NCI-H345 treated with DMSO at 0.1 percent for 48 hours (cell line): ENCODE results near the gene HPCAL1.

Experiments used
- DNase-seq: peaks from one replicate; lab custom pipeline; 2025; ENCODE audit not compliant: unreplicated experiment; lab: John Stamatoyannopoulos, UW

HPCAL1 gene

DNA sequence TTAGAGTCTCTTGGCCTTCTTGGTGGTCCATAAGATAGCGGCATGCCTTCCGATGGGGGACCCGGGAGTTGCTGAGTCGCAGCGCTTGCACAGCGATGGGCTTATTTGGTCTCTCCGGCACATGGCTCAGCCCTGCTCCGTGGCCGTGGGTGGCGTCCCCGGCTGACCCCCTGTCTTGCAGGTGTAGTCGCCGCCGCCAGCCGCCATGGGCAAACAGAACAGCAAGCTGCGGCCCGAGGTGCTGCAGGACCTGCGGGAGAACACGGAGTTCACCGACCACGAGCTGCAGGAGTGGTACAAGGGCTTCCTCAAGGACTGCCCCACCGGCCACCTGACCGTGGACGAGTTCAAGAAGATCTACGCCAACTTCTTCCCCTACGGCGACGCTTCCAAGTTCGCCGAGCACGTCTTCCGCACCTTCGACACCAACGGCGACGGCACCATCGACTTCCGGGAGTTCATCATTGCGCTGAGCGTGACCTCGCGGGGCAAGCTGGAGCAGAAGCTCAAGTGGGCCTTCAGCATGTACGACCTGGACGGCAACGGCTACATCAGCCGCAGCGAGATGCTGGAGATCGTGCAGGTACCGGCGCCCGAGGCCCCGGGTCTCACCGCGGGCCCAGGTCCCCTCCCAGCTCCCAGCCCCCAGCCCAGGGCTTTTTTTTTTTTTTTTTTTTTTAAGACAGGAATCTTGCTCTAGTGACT, 117.0 kb downstream of the HPCAL1 start:
- no peak for DNase-seq

DNA sequence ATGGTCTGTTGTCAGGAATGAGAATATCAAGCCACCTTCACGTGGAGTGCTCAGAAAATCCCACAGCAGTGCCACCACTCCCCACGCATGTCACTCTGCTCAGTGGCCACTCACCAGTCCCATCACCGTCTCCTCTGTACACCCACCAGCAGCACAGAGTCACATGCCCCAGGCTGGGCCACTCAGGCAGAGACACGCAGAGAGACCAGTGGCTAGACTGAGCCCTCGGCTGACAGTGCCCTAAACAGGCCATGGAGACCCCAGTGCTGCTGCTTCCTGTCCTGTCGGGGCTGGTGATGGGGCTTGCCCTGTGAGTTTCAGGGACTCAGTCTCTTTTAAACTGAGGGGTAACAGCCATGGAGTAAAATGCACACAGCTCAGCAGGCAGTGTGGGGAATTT, 119.5 kb downstream of the HPCAL1 start:
- DNase-seq = no peak

DNA sequence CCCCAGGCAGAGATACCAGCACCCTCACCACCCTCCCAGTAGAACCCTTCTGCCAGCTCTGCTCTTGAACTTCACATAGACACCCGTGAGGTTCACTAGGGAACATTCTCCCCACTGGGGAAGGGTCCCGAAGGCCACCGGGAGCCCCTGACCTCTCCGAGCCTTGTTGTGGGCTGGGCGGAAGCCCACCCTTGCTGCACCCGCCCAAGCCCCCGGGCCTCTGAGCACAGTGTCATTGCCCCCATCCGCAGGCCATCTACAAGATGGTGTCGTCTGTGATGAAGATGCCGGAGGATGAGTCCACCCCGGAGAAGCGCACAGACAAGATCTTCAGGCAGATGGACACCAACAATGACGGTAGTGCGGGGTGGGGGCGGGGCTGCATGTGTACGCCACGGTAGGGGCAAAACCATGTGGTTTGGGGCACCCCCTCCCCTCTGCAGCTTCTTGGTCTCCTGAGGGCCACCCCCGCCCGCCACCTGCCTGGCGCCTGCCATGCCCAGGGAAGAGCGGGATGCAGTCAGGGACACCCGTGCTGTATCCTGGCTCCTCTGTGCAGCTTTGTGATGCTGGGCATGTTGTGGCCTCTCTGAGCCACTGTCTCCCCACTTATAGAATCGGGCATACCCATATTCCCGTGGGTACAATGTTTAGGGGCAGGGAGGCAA, 120.2 kb downstream of the HPCAL1 start:
- no peak for DNase-seq

DNA sequence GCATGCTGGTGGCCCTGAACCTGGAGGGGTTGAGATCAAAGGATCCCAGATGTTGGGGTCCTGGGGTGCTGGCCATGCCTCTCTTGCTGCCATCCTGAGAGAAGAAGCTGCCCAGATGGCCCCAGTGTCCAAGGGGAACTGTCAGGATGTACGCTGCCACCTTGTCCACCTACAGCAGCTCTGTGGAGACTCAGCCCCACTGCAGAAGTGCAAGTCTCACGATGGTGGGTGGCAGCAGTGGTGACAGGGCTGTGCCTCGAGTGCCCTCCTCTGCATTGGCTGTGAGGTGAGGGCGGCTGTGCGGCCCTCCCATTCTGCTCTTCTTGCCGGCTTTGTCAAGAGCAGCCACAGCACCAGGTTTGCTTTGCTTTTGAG, 120.7 kb downstream of the HPCAL1 start:
- no peak for DNase-seq

DNA sequence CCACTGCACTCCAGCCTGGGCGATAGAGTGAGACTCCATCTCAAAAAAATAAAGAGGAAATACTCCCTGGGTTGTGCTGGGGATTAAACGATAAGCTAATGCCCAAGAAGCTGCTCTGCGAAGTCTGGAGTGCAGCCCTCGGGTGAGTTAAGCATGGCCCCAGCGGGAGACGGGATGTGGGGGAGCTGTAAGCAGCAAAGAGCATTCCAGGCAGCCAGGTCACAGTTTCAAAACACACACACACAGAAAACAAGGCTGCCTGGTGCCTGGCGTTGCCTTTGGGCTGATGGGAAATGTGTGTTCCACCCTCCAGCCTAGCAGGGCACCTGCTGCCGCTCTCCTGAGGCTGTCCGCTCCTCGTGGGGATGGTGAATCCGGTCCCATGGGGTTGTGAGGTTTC, 121.3 kb downstream of the HPCAL1 start:
- no peak for DNase-seq

DNA sequence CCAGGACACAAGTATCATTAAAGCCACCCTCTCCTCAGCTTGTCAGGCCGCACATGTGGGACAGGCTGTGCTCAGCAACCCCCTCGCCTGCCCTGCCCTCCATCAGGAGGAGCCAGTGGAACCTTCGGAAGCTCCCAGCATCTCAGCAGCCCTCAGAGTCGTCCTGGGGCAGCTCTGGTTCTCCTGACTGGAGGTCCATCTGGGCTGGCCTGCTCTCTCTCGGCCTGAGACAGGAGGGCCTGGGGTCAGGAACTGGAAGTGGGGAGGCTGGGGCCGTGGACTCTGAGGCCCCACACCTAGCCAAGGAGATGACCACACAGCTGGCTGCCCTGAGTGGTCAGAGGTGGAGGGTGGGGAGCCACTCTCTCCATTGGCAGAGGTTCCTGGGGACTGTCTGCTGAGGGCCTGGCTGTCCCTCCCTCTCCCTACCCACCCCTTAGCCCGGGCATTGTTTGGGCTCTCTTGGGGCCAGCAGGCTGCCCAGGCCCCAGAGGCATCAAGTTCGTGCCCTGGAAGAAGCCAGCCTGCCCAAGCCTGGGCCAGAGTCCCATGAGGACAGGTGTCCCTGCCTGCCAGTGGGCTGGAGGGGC, 122.3 kb downstream of the HPCAL1 start:
- DNase-seq = no peak

DNA sequence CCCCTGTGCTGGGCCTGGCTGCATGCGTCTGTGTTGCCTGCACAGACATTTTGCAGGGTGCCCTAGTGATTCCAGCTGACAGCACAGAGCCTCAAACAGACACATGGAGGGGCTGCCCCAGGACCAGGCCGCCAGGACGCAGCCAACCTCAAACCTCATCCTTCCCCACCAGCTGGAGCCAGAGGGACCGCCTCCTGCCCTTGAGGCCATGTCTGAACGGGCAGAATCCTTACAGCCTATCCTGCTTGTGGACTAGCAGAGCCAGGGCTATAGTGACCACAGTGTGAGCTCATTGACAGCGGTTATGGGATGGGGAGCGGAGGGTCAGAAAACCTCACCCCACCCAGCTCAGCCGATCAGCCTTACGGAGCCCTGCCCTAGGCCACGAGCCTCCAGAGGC, 123.0 kb downstream of the HPCAL1 start:
- DNase-seq = no peak

DNA sequence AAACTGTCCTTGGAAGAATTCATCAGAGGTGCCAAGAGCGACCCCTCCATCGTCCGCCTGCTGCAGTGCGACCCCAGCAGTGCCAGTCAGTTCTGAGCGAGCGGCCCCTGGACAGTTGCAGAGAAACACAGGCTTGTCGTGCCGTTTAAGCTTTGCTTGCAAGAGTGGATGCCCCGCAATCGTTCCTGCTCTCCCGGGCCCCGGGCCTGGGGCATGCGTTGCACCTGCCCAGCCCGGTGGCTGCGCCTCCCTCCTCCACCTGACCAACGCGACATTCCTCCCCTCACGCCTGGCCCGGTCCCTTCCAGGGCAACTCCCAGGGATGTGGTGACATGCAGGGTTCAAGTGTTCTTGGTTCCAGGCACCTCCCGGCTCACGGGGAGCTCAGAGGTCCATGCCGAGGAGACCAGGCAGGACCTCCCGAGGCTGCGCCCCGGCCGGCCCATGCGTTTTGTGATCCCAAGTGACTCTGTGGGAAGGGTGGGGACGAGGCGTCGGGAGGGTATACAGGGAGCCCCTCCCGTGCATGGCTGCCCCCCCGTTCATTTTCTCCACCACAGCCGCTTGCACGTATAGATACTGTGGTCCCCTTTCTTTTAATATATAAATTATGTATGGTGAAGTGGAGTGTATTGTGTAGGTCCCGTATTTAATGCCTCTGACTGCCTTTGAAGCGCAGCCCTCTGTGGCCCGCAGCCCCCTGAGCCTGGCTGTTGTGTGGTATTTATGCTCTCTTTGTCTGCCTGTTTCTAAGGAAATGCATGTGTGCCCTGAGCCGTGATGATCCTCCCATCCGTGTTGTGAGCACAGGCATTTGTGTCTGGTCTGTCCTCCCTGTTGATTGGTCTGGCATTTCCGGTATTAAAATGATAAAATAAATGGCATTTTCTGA, 124.3 kb downstream of the HPCAL1 start:
- no peak for DNase-seq

DNA sequence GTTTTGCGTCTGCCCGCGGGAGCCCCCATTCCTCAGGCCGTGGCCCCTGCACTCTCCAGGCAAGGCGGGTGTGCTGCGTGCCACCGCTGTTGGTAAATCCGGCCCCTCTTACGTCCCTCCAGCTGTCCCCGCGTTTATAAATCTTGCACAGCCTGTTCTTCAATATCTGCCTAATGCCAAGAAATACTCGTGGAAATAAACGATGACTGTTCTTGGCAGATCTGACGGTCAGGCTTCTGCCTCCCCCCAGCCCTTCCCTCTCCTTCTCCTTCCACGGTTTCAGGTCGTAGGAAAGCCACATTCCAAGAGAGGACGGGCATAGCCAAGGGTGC, 124.9 kb downstream of the HPCAL1 start:
- no peak for DNase-seq

DNA sequence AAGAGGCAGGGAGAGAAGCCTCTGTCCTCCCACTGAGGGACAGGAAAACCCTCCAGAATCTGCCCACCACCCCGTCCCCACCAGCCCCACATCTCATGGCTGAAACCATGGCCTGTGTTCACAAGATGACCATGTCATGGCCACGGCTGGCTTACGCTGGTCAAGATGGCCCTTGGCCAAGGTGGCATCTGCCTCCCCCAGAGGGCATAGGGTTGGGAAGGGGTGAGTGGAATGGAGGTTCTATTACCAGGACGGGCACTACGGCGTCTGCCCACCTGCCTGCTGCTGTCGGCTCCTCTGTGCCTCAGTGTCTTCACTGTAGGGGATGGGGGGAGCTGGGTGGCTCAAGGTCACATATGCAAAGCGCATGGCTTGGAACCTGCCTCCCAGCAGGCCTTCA, 125.7 kb downstream of the HPCAL1 start:
- no peak for DNase-seq

DNA sequence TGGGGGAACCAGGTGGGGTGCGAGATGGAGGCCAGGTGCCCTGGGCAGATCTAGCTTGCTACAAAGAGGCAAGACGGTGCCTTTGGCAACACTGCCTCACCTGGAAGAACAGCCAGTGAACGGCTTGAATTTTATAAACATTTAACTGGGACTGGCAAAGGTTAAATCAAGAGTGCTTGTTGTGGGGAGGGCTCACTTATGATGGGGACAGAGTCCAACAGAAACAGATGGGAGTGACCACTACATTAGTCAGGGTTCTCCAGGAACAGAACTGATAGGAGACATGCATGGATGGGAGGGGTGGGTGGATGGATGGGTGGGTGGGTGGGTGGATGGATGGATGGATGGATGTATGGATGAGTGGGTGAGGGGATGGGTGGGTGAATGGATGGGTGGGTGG, 126.2 kb downstream of the HPCAL1 start:
- DNase-seq = no peak

DNA sequence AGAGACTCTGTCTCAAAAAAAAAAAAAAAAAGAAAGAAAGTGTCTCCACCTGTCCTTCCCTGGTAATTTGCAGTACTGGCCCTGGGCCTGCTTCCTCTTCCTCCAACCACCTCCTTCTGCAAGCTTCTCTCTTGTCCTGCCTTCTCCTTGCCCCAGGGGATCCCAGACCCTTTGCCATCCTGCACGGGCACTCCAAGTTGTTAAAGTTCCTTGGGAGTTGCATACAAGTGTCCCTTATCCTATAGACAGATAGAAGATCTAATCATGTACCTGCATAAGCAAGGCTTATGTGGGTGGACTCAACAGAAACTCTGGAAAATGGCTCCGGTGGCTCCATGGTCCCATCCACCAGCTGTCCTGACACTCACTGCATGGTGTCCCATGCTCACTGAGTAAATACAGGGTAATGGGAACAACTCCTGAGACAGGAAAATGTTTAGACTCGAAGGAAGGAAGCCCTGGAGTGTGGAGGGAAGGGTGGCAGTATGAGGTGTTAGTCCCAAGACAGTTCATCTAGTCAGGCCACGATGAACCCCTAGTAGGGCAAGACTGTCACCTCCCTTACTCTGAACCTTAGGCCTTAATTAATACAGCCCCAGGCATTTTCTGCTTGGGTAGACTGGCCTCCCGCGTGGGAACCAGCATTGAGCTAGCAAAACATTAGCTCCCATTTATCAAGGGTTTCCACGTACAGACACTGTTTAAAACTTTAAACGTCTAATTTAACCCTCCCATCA, 128.3 kb downstream of the HPCAL1 start:
- DNase-seq = no peak

DNA sequence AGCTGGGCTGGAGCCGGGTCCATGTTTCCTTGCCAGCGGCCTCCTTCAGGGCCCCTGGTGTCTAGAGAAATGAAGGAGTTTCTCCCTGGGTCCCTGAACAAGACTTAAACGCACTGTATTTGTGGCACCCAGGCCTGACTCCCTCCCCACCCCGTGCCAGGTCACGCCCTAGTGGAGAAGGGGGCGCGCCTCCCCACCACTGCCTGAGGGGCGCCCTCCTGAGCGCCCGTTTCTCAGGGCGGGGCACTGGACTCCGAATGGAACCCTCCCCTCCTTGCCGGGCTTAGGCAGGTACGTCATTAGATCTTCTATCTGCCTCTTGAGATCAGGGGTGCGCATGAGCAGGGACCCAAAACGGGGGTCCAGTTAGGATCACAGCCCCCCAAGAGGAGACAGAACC, 129.1 kb downstream of the HPCAL1 start:
- DNase-seq = no peak

DNA sequence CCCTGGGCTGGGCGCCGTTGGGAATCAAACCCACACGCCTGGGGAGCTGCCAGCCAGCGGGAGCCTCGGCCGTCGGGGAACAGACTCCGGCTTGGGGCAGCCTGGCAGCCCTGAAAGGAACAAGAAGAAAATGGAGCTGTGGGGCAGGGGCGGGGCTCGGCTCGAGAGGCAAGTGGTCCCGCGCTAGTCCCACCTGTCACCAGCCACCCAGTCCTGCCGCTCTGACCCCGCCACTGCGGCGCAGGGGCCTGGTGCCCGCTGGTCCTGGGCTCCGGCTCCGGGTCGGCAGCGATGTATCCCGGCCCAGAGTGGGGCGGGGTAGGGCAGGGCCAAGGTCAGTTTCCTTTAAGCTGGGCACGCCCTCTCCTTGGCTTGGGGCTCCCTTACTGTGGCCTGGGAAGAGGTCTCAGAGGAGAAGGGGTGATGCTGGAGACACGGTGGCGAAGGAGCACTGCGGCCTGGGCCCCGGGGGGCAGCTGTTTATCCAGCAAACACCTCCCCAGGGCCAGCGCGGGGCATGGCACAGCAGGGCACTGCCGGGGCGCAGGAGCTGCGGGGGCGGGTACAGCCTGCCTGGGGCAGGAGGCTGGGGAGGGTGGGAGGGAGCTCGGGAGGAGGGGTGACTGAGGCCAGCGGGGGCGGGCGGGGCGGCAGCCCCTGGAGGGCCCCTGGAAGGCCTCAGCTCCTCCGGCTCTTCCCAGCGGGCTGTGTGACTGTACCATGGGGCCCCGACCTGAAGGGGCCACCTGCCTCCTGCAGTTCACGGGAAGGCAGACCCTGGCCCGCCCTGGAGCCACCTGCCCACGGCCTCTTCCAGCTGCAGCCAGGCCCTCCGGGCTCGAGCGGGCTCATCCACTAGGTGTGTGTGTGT, 129.8 kb downstream of the HPCAL1 start:
- no peak for DNase-seq

DNA sequence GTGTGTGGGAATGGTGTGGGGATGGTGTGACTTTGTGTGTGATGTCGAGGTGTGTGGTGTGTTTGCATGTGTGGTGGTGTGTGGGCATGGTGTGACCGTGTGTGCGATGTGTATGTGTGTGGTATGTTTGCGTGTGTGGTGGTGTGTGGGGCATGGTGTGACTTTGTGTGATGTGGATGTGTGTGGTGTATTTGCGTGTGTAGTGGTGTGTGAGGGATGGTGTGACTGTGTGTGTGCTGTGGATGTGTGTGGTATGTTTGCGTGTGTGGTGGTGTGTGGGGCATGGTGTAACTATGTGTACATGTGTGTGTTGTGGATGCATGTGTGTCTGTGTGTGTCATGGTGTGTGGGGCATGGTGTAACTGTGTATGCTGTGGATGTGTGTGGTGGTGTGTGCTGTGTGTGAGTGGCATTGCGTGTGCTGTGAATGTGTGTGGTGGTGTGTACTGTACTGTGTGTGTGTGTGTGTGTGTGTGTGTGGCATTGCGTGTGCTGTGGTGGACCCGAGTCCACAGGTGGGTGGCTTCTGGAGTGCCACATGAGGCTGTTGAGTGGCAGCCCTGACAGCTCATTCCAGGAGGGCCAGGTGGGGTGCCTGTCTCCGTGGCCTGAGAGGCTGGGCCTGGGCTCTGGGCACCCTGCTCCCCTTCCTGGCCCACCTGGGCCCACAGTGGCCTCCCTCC, 130.7 kb downstream of the HPCAL1 start:
- no peak for DNase-seq

DNA sequence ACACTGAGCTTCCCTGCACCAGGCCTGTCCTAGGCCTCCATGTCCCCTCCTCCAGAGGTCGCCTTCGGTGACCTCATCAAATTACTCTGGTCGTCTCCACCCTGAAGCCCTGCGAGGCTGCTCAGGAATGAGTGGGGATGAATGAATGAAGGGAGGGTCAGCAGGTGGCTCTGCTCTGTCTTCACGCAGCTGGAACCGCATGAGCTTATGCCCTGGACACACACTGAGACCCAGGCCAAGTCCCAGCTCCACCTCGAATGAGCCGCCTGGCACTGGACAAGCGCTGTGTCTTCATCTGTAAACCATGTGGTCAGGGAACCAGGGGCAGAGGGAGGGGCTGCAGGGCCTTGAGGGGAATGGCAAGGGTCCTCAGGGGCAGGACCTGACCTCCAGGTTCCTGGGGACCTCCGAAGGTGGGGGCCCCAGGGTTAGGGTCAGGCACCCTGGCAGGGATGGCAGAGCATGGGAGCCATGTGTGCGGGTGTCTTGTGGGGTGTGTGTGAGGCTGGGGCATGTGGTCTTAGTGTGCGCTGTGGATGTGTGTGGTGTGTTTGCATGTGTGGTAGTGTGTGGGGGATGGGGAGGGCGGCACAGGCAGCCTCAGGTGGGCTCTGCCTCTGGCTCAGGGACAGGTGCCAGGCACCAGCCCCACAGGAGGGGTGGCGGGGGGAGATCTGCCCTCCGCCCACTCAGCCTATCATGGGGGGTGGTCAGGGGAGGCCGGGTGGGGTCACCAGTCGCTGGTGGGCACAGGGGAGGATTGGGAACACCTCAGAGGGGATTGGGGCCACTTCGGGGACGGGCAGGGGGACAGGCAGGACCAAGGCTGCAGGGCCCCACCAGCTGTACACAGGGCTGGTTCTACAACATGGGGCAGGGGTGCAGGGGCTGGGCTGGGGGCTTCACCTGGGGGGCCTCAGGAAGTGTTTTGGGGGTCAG, 131.5 kb downstream of the HPCAL1 start:
- DNase-seq = no peak

DNA sequence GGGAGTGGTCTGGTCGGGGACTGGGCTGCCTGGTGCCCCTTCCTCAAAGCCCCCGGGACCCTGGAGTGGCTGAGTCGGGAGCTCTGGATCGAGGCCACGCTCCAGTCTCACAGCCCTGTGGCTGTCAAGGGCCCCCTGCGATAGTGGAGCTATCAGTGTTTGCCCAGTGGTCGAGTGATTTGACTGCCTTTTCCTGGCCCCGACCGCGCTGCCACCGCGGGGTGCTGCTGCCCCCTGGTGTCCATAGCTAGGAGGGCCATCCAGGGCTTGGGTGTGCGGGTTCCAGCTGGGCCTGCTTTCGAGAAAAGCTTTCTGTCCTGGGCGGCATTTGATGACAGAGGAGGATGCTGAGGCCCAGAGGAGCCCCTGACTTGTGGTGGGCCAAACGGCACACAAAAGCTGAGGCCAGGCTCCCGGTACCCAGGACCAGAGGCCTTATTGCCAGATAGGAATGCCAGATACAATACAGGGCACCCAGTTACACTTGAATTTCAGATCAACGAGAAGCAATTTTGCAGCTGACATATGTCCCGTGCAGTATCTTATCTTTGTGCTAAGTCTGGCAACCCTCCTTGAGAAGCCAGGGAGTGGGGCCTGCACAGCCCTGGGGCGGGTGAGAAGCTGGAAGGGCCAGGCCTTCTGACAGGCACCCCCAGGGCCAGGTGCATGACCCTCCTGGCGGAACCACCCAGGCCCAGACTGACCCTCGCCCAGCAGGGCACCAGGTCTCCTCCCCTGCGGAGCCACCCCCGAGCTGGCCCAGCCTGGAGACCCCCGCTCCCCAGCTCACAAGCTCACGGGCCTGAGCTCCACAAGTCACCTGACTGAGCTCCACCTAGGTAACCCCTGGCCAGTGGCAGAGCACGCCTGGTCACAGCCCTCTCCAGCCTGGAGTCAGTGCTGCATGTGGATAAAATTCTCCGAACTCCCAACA, 132.4 kb downstream of the HPCAL1 start:
- DNase-seq = peak; percentile 70
